IMR-90 (cell line): ENCODE data around the gene ZNF821. TPM values are rescaled to one million over a fixed set of nuclear protein-coding genes. Genes with fewer than 3 reads are reported as not detected.
"Not testable (repeated sequence)": the region's sequence is repeated elsewhere in the genome, so short reads cannot be mapped to it uniquely, and the experiment has no call there.

Source experiments
- ATAC-seq: fragments of 200-7000 bp; cut with Tn5 transposase; 2 replicates; pipeline ENCODE4 v1.9.1; 2020; ENCODE audit warnings: low read depth, mild to moderate bottlenecking, moderate library complexity
- BruUV-seq: library from RNA; stranded (reverse); fragments of 400-500 nt; replicated peaks from 2 replicates; lab custom pipeline; 2021; lab: Mats Ljungman, UMichigan
- CTCF ChIA-PET: fragments of 300-600 bp; formaldehyde crosslinking; extraction: SDS; loops from one replicate; lab custom pipeline; 2021; ENCODE audit warnings: antibody characterized with exemption; lab: Yijun Ruan, JAX
- POLR2A ChIA-PET: fragments of 300-600 bp; sonication (Branson Sonifier 250); formaldehyde crosslinking; loops from one replicate; lab custom pipeline; 2022; ENCODE audit warnings: antibody characterized with exemption; ENCODE audit not compliant: unreplicated experiment; lab: Charles Lee
- DNase-seq: peaks from one replicate; pipeline ENCODE4 v3.0.0; 2013
- H2AFZ ChIP-seq: replicated peaks from 2 replicates; pipeline ENCODE3; 2013; ENCODE audit warnings: low read length, mild to moderate bottlenecking; ENCODE audit not compliant: poor library complexity
- H2AK5ac ChIP-seq: 2 replicates; pipeline ENCODE4 v1.6.1; 2013; ENCODE audit warnings: low read depth, low read length, inconsistent platforms
- H2AK9ac ChIP-seq: replicated peaks from 2 replicates; pipeline ENCODE3; 2013; ENCODE audit warnings: mild to moderate bottlenecking, low read depth, low read length, moderate library complexity; ENCODE audit not compliant: poor library complexity
- H2BK120ac ChIP-seq: 2 replicates; pipeline ENCODE4 v1.6.1; 2013; ENCODE audit warnings: low read depth, low read length, inconsistent platforms
- H2BK15ac ChIP-seq: 3 replicates; pipeline ENCODE4 v1.6.1; 2013; ENCODE audit warnings: low read depth, low read length, inconsistent platforms
- H2BK20ac ChIP-seq: 2 replicates; pipeline ENCODE4 v1.6.1; 2013; ENCODE audit warnings: low read depth, mild to moderate bottlenecking, inconsistent platforms, low read length, moderate library complexity
- H2BK5ac ChIP-seq: 2 replicates; pipeline ENCODE4 v1.6.1; 2013; ENCODE audit warnings: mild to moderate bottlenecking, low read depth, low read length, inconsistent platforms; ENCODE audit not compliant: poor library complexity, severe bottlenecking
- H3K14ac ChIP-seq: replicated peaks from 2 replicates; pipeline ENCODE4 v1.6.1; 2013; ENCODE audit warnings: low read depth, low read length, inconsistent platforms
- H3K18ac ChIP-seq: 2 replicates; pipeline ENCODE4 v1.6.1; 2013; ENCODE audit warnings: low read depth, low read length, control low read depth
- H3K23ac ChIP-seq: 2 replicates; pipeline ENCODE4 v1.6.1; 2013; ENCODE audit warnings: low read depth, low read length, inconsistent platforms
- H3K27ac ChIP-seq: 2 replicates; pipeline ENCODE4 v1.5.1; 2013; ENCODE audit warnings: mild to moderate bottlenecking, control low read depth, low read length; ENCODE audit not compliant: insufficient read depth
- H3K27me3 ChIP-seq: 2 replicates; pipeline ENCODE4 v1.6.1; 2013; ENCODE audit warnings: low read length; ENCODE audit not compliant: control insufficient read depth, insufficient read depth
- H3K36me3 ChIP-seq: 2 replicates; pipeline ENCODE4 v1.6.1; 2013; ENCODE audit warnings: low read length, mixed read lengths; ENCODE audit not compliant: control insufficient read depth, insufficient read depth
- H3K4ac ChIP-seq: 2 replicates; pipeline ENCODE4 v1.6.1; 2013; ENCODE audit warnings: low read depth, low read length, inconsistent platforms
- H3K4me1 ChIP-seq: 2 replicates; pipeline ENCODE4 v1.6.1; 2013; ENCODE audit warnings: low read length, mixed read lengths; ENCODE audit not compliant: control insufficient read depth, insufficient read depth
- H3K4me2 ChIP-seq: 2 replicates; pipeline ENCODE4 v1.6.1; 2013; ENCODE audit warnings: low read depth, mild to moderate bottlenecking, control low read depth, low read length, moderate library complexity
- H3K4me3 ChIP-seq: 2 replicates; pipeline ENCODE4 v1.5.1; 2013; ENCODE audit warnings: low read depth, mild to moderate bottlenecking, control low read depth, low read length, moderate library complexity; ENCODE audit not compliant: insufficient read depth
- H3K56ac ChIP-seq: 2 replicates; pipeline ENCODE4 v1.6.1; 2013; ENCODE audit warnings: low read length, inconsistent platforms; ENCODE audit not compliant: insufficient read depth; ENCODE audit errors: extremely low read depth
- H3K79me1 ChIP-seq, 2 experiments: 2 replicates each; pipeline ENCODE4 v1.6.1; 2013; ENCODE audit warnings: low read length in 2 of 2, inconsistent platforms in 1 of 2, low read depth in 1 of 2
- H3K9ac ChIP-seq: 2 replicates; pipeline ENCODE4 v1.6.1; 2013; ENCODE audit warnings: low read depth, low read length, control low read depth
- H3K9me1 ChIP-seq: 2 replicates; pipeline ENCODE4 v1.6.1; 2013; ENCODE audit warnings: low read length, inconsistent platforms; ENCODE audit not compliant: insufficient read depth
- H3K9me3 ChIP-seq: 2 replicates; pipeline ENCODE4 v1.6.1; 2013; ENCODE audit warnings: low read length; ENCODE audit not compliant: control insufficient read depth, insufficient read depth
- H4K20me1 ChIP-seq: 2 replicates; pipeline ENCODE4 v1.6.1; 2013; ENCODE audit warnings: low read length, inconsistent platforms; ENCODE audit not compliant: insufficient read depth
- H4K5ac ChIP-seq: 2 replicates; pipeline ENCODE4 v1.6.1; 2013; ENCODE audit warnings: mild to moderate bottlenecking, low read depth, low read length, control low read depth
- H4K8ac ChIP-seq, 2 experiments: 2 replicates each; pipeline ENCODE4 v1.6.1; 2013; ENCODE audit warnings: low read depth in 2 of 2, low read length in 2 of 2, control low read depth in 1 of 2, inconsistent platforms in 1 of 2
- H4K91ac ChIP-seq: 2 replicates; pipeline ENCODE4 v1.6.1; 2013; ENCODE audit warnings: low read depth, low read length, inconsistent platforms; ENCODE audit not compliant: insufficient read depth
- WGBS, 2 experiments: methylation state at CpG; one replicate each; pipeline versions ENCODE4 v1.1.5 to v1.1.7; 2013; ENCODE audit warnings: missing lambda C conversion rate in 2 of 2; ENCODE audit not compliant: insufficient read length in 1 of 2; ENCODE audit errors: extremely low coverage in 2 of 2; 5-methylcytosine and 5-hydroxymethylcytosine counted together
- dilution Hi-C: fragments of 300-500 bp; cut with HindIII; formaldehyde crosslinking; loops from one replicate; pipeline ENCODE4 v1.14.3; 2018; ENCODE audit warnings: low sequenced_read_pairs; ENCODE audit not compliant: unreplicated experiment
- in situ Hi-C: fragments of 300-500 bp; cut with MboI; formaldehyde crosslinking; loops from 3 replicates; pipeline ENCODE4 v1.14.3; 2019; ENCODE audit warnings: low sequenced_read_pairs, inconsistent platforms, mixed read lengths
- intact Hi-C: fragments of 100-400 bp; cut with micrococcal nuclease; formaldehyde crosslinking; loops from 2 replicates; pipeline ENCODE4 v1.10.0; 2022
- polyA plus RNA-seq, 3 experiments: library from polyadenylated mRNA; depleted of rRNA; stranded (reverse); fragments of >200 nt; gene quantifications; 2 replicates each; pipeline ENCODE4 v1.2.3, GENCODE V29; 2012; ENCODE audit warnings: low replicate concordance in 1 of 3
- total RNA-seq: library from RNA; depleted of rRNA; stranded (reverse); fragments of >200 nt; gene quantifications from 2 replicates; pipeline ENCODE4 v1.2.3, GENCODE V29; 2012

Gene ZNF821
- total and polyA plus RNA-seq, 2 of the 4 experiments (the other 2 are of a cell fraction), result 5.9 to 6.0 TPM

DNA sequence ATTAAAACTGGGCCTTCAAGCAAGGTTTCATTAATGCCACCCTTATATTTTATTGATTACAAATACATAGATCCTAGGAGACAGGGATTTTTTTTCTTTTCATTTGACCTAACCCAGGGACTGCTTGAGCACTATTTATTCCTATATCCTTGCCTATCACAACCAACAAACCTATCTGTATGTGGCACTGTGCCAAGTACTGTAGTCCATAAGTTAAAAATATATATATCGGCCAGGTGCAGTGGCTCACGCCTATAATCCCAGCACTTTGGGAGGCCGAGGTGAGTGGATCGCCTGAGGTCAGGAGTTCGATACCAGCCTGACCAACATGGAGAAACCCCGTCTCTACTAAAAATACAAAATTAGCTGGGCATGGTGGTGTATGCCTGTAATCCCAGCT lies 16.8 kb downstream of the ZNF821 start:
- H3K23ac ChIP-seq, H2BK5ac ChIP-seq, H4K20me1 ChIP-seq, H4K91ac ChIP-seq, H2AFZ ChIP-seq, H2BK15ac ChIP-seq, H2AK9ac ChIP-seq, H3K4me1 ChIP-seq, H3K27me3 ChIP-seq, H3K4me2 ChIP-seq, H3K56ac ChIP-seq, POLR2A ChIA-PET, H3K9me3 ChIP-seq, H3K9ac ChIP-seq, H3K4me3 ChIP-seq, H3K79me1 ChIP-seq, in situ Hi-C loops, ATAC-seq, H4K5ac ChIP-seq, H3K14ac ChIP-seq, H3K9me1 ChIP-seq, H2BK20ac ChIP-seq, dilution Hi-C loops, H3K18ac ChIP-seq, H3K4ac ChIP-seq, intact Hi-C loops, DNase-seq, H2AK5ac ChIP-seq, BruUV-seq, H2BK120ac ChIP-seq, H3K27ac ChIP-seq, H4K8ac ChIP-seq: not testable (repeated sequence)
- H3K36me3 ChIP-seq, result peaks cover 16% of the 10 kb centered on the region
- no CpG with 5 or more reads among the region's 6 CpGs for WGBS, 2 experiments
- CTCF ChIA-PET, result interaction anchor here (1.0 kb wide), 2 partner anchors 15 to 16 kb away, joined by 3 read pairs; no protein-coding TSS in a partner anchor
